DND-41 (cell line): Measurements from ENCODE around the gene DLAT.

ENCODE experiments used
- CTCF ChIP-seq: IDR thresholded peaks from 2 replicates; pipeline ENCODE4 v1.5.1; 2012; ENCODE audit warnings: borderline replicate concordance, low read length, moderate library complexity, mild to moderate bottlenecking; ENCODE audit not compliant: poor library complexity, severe bottlenecking; ENCODE audit errors: extremely low read depth
- EZH2 ChIP-seq: IDR thresholded peaks from 3 replicates; pipeline ENCODE4 v1.6.1; 2012; ENCODE audit warnings: borderline replicate concordance, low read depth, mild to moderate bottlenecking, moderate library complexity, low read length, inconsistent platforms; ENCODE audit not compliant: severe bottlenecking

GRCh38 chr11:112023104-112023503, 2.1 kb upstream of the DLAT start:
- TF ChIP-seq CTCF (no peak), EZH2 (no peak)
